DOHH2 (cell line): ENCODE measurements around the gene DSP.

Experiments
- EZH2phosphoT487 ChIP-seq: fragments of 200-600 bp; sonication (generic); IDR thresholded peaks from 2 replicates; pipeline ENCODE4 v1.6.1; 2017; ENCODE audit warnings: borderline replicate concordance, mild to moderate bottlenecking, antibody characterized with exemption, low read length, moderate library complexity, mixed read lengths
- TF ChIP-seq, protein P1 (sequence below): fragments of 200-600 bp; sonication (generic); IDR thresholded peaks from one replicate; pipeline ENCODE4 v1.5.1; 2014; ENCODE audit warnings: antibody characterized with exemption, mild to moderate bottlenecking, low read depth, low read length; ENCODE audit not compliant: poor library complexity, severe bottlenecking

DNA sequence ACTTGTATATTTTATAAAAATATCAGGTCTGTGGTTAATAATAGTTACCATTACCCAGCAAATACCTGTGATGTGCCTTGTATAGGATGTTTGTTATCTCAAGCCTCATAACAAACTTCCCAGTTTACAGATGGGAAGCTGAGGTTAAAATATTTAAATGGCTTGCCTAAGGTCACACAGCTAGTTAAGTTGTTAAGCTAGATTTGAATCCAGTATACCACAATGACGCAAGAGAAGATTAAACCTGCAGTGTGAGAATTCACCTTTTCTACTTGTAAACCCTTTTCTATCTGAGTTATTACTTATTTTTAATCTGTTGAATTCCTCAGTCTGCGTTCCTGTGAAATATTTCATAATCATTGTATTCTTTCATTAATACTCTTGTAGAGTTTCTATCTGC is 4.9 kb downstream of the DSP start:
- TF ChIP-seq, protein P1, sequence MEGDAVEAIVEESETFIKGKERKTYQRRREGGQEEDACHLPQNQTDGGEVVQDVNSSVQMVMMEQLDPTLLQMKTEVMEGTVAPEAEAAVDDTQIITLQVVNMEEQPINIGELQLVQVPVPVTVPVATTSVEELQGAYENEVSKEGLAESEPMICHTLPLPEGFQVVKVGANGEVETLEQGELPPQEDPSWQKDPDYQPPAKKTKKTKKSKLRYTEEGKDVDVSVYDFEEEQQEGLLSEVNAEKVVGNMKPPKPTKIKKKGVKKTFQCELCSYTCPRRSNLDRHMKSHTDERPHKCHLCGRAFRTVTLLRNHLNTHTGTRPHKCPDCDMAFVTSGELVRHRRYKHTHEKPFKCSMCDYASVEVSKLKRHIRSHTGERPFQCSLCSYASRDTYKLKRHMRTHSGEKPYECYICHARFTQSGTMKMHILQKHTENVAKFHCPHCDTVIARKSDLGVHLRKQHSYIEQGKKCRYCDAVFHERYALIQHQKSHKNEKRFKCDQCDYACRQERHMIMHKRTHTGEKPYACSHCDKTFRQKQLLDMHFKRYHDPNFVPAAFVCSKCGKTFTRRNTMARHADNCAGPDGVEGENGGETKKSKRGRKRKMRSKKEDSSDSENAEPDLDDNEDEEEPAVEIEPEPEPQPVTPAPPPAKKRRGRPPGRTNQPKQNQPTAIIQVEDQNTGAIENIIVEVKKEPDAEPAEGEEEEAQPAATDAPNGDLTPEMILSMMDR = no peak
- TF ChIP-seq EZH2phosphoT487 = no peak
